Neural cell (in vitro differentiated cells): ENCODE data around the gene CNST.

Source experiments
- EP300 ChIP-seq: fragments of 450-650 bp; conservative IDR thresholded peaks from 2 replicates; pipeline ENCODE4 v1.6.1; 2014; ENCODE audit warnings: antibody characterized with exemption, mild to moderate bottlenecking, moderate library complexity; ENCODE audit not compliant: poor library complexity, severe bottlenecking
- POLR2AphosphoS5 ChIP-seq: IDR thresholded peaks from 2 replicates; pipeline ENCODE4 v1.6.1; 2012
- TAF1 ChIP-seq: IDR thresholded peaks from 2 replicates; pipeline ENCODE4 v1.6.1; 2012; ENCODE audit warnings: low read depth
- TF ChIP-seq, protein P1 (sequence below): fragments of 450-650 bp; IDR thresholded peaks from 2 replicates; pipeline ENCODE4 v1.5.1; 2014; ENCODE audit warnings: antibody characterized with exemption, mild to moderate bottlenecking, moderate library complexity; ENCODE audit not compliant: poor library complexity, severe bottlenecking

DNA sequence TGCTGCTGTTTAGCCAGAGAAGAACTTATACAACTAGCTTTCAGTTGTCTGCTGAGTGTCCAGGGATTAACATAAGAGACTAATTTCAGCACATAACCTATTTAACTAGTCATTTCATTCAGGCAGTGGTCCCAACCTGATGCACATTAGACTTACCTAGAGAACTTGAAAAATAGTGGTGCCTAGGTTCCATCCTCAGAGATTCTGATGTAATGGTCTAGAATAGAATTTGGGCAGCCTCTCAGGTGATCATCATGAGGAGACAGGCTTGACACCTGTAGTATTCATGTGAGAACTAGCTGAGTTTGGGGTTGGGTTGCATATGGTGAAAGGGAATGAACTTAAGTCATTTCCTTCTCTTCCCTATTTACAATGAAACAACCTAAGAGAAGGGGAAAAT is 24.8 kb downstream of the CNST start:
- no peak for TF ChIP-seq TAF1
- TF ChIP-seq EP300, result no peak
- no peak for TF ChIP-seq POLR2AphosphoS5
- TF ChIP-seq, protein P1, sequence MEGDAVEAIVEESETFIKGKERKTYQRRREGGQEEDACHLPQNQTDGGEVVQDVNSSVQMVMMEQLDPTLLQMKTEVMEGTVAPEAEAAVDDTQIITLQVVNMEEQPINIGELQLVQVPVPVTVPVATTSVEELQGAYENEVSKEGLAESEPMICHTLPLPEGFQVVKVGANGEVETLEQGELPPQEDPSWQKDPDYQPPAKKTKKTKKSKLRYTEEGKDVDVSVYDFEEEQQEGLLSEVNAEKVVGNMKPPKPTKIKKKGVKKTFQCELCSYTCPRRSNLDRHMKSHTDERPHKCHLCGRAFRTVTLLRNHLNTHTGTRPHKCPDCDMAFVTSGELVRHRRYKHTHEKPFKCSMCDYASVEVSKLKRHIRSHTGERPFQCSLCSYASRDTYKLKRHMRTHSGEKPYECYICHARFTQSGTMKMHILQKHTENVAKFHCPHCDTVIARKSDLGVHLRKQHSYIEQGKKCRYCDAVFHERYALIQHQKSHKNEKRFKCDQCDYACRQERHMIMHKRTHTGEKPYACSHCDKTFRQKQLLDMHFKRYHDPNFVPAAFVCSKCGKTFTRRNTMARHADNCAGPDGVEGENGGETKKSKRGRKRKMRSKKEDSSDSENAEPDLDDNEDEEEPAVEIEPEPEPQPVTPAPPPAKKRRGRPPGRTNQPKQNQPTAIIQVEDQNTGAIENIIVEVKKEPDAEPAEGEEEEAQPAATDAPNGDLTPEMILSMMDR, result no peak
